GM21576 (cell line): ENCODE measurements around the gene HOXB1.
A peak's percentile ranks its signal among the peaks of the same experiment; 100 is the strongest.
"Not testable (repeated sequence)": the region's sequence is repeated elsewhere in the genome, so short reads cannot be mapped to it uniquely, and the experiment has no call there.

Experiments used
- ATAC-seq: cut with Tn5 transposase; IDR thresholded peaks from one replicate; pipeline ENCODE4 v1.9.1; 2021; ENCODE audit warnings: mild to moderate bottlenecking, moderate library complexity; ENCODE audit not compliant: unreplicated experiment

Gene HOXB1

GRCh38 chr17:48523010-48523409 lies 7.8 kb downstream of the HOXB1 start:
- ATAC-seq: no peak

GRCh38 chr17:48522031-48522653 lies 8.7 kb downstream of the HOXB1 start:
- no peak for ATAC-seq

- ATAC-seq: no peak
These were observed 10.2 kb downstream of the HOXB1 start for GRCh38 chr17:48520631-48521079.

GRCh38 chr17:48519427-48519826 lies 11.4 kb downstream of the HOXB1 start:
- ATAC-seq: no peak

GRCh38 chr17:48517478-48517877 lies 13.3 kb downstream of the HOXB1 start:
- ATAC-seq: no peak

- no peak for ATAC-seq
These were observed 14.6 kb downstream of the HOXB1 start for GRCh38 chr17:48515925-48516900.

GRCh38 chr17:48514477-48514876 lies 16.3 kb downstream of the HOXB1 start:
- no peak for ATAC-seq

GRCh38 chr17:48513666-48514455 lies 16.9 kb downstream of the HOXB1 start:
- no peak for ATAC-seq

GRCh38 chr17:48513097-48513496 lies 17.7 kb downstream of the HOXB1 start:
- no peak for ATAC-seq

- ATAC-seq: peak; percentile 52
These were observed 19.8 kb downstream of the HOXB1 start for GRCh38 chr17:48510761-48511604.

- ATAC-seq: no peak
These were observed 20.4 kb downstream of the HOXB1 start for GRCh38 chr17:48510381-48510760.

GRCh38 chr17:48509708-48510107 lies 21.1 kb downstream of the HOXB1 start:
- not testable (repeated sequence) for ATAC-seq

GRCh38 chr17:48506246-48506645 lies 24.6 kb downstream of the HOXB1 start:
- no peak for ATAC-seq

- peak; percentile 78 for ATAC-seq
These were observed 25.0 kb downstream of the HOXB1 start for GRCh38 chr17:48505788-48506187.

GRCh38 chr17:48504953-48505352 lies 25.9 kb downstream of the HOXB1 start:
- ATAC-seq: no peak

GRCh38 chr17:48503747-48504146 lies 27.1 kb downstream of the HOXB1 start:
- no peak for ATAC-seq

- ATAC-seq: no peak
These were observed 27.9 kb downstream of the HOXB1 start for GRCh38 chr17:48502901-48503300.

GRCh38 chr17:48502312-48502711 lies 28.5 kb downstream of the HOXB1 start:
- no peak for ATAC-seq

GRCh38 chr17:48500435-48501426 lies 30.1 kb downstream of the HOXB1 start:
- ATAC-seq: no peak
